Activated naive CD4-positive, alpha-beta T cell treated with anti-CD3 and anti-CD28 coated beads, Interleukin-2, amount 50 U/mL, for 24 hours (primary cell): ENCODE results near the gene PRPF39.
"Not testable (repeated sequence)": the region's sequence is repeated elsewhere in the genome, so short reads cannot be mapped to it uniquely, and the experiment has no call there.

Experiments
- H3K27ac Mint-ChIP-seq: one replicate; pipeline ENCODE4 v1.8.0; 2021; ENCODE audit warnings: mild to moderate bottlenecking, mixed read lengths
- H3K27me3 Mint-ChIP-seq: one replicate; pipeline ENCODE4 v1.8.0; 2021; ENCODE audit warnings: mixed read lengths
- H3K36me3 Mint-ChIP-seq: one replicate; pipeline ENCODE4 v1.8.0; 2021; ENCODE audit warnings: mixed read lengths
- H3K4me1 Mint-ChIP-seq: one replicate; pipeline ENCODE4 v1.8.0; 2021; ENCODE audit warnings: mixed read lengths
- H3K4me3 Mint-ChIP-seq: one replicate; pipeline ENCODE4 v1.8.0; 2021; ENCODE audit warnings: mild to moderate bottlenecking, mixed read lengths
- H3K9me3 Mint-ChIP-seq: one replicate; pipeline ENCODE4 v1.8.0; 2021; ENCODE audit warnings: mixed read lengths

Gene PRPF39

DNA sequence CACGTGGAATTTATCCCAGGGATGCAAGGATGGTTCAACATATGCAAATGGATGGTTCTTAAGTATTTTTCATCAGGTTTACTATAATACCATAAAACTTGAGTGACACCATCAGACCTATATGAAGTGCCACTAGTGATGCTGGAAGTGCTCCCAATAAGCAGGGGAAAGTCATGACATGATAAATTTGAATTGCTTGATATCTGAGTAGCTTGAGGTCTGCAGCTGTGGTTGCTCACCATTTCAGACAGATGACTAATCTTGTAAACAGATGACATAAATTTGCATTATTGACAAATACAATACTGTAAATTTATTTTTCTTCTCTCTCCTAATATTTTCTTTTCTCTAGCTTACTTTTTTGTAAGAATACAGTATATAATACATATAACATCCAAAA, 13.7 kb upstream of the PRPF39 start:
- Mint-ChIP-seq H3K36me3 (peaks cover 2% of the 10 kb centered on the region), H3K4me1 (no peaks in the 10 kb centered on the region), H3K9me3 (no peaks in the 10 kb centered on the region), H3K4me3 (no peak overlapping the region), H3K27me3 (no peaks in the 10 kb centered on the region), H3K27ac (no peak overlapping the region)

DNA sequence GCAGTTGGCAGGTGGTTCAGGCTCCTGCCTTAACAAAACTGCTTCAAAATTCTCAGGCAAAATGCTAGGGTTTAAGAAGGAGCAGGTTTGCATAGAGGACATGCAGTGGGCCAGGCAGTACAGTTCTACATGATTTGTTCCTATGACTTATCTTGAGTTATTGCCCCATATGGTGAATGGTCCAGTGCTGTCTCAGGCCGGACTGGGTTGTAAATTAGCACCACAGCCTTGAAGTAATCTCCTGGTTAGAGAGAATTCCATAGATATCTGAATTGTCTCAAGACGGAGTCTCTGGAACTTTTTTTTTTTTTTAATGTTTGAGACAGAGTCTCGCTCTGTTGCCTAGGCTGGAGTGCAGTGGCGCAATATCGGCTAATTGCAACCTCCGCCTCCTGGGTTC, 11.8 kb upstream of the PRPF39 start:
- Mint-ChIP-seq H3K4me1 (no peaks in the 10 kb centered on the region), H3K36me3 (no peaks in the 10 kb centered on the region), H3K27ac (peak overlapping the region; percentile 27), H3K4me3 (no peak overlapping the region), H3K27me3 (no peaks in the 10 kb centered on the region), H3K9me3 (no peaks in the 10 kb centered on the region)

DNA sequence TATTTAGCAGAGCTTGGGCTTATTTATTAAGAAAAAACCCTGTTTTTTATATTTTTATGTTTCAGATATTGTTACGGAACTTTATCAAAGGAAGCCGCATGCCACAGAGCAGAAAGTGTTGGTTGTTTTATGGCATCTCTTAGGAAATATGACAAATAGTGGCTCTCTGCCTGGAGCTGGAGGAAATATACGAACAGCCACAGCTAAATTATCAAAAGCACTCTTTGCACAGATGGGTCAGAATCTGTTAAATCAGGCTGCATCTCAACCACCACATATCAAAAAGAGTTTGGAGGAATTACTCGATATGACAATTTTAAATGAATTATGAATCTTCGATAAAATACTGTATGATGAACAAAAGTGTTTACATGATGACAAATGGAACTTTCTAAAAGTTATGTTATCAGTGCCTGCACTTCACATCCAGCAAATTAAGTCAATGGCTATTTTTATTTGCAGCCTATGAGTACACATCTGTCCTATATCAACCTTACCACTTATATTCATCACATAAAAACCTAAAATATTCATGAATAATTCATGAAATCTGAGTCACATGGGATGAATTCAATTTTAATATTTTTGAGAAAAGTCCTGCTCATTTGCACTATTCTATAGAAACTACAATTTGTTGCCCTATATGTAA, 10.6 kb upstream of the PRPF39 start:
- no peaks in the 10 kb centered on the region for H3K36me3 Mint-ChIP-seq
- H3K4me1 Mint-ChIP-seq: no peaks in the 10 kb centered on the region
- no peak overlapping the region for H3K27ac Mint-ChIP-seq
- H3K9me3 Mint-ChIP-seq: no peaks in the 10 kb centered on the region
- no peak overlapping the region for H3K4me3 Mint-ChIP-seq
- no peaks in the 10 kb centered on the region for H3K27me3 Mint-ChIP-seq

DNA sequence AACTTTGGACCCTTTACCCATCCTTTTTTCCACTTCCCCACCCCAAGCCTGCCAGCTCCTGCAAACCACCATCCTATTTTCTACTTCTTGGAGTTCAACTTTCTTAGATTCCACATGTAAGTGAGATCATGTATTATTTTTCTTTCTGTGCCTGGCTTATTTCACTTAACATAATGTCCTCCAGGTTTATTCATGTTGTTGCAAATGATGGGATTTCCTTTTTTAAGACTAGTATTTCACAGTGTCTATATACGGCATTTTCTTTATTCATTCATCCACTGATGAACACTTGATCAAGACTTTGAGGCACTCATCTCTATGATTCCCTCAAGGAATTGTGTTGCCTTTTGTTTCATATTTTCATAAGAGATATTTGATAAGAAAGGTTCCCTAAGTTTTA, 5.6 kb upstream of the PRPF39 start:
- no peak overlapping the region for H3K4me3 Mint-ChIP-seq
- no peaks in the 10 kb centered on the region for H3K9me3 Mint-ChIP-seq
- H3K27ac Mint-ChIP-seq: no peak overlapping the region
- peaks cover 9% of the 10 kb centered on the region for H3K4me1 Mint-ChIP-seq
- no peaks in the 10 kb centered on the region for H3K36me3 Mint-ChIP-seq
- H3K27me3 Mint-ChIP-seq: no peaks in the 10 kb centered on the region

DNA sequence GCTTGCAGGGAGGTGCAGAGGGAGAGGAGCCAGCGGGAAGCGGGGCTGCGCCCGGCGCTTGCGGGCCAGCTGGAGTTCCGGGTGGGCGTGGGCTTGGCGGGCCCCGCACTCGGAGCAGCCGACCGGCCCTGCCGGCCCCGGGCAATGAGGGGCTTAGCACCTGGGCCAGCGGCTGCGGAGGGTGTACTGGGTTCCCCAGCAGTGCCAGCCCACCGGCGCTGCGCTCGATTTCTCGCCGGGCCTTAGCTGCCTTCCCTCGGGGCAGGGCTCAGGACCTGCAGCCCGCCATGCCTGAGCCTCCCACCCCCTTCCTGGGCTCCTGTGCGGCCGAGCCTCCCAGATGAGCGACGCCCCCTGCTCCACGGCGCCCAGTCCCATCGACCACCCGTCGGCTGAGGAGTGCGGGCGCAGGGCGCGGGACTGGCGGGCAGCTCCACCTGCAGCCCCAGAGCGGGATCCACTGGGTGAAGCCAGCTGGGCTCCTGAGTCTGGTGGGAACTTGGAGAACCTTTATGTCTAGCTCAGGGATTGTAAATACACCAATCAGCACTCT, 3.4 kb upstream of the PRPF39 start:
- H3K27ac Mint-ChIP-seq, H3K27me3 Mint-ChIP-seq, H3K36me3 Mint-ChIP-seq, H3K4me3 Mint-ChIP-seq, H3K9me3 Mint-ChIP-seq: not testable (repeated sequence)
- H3K4me1 Mint-ChIP-seq: peaks cover 19% of the 10 kb centered on the region

DNA sequence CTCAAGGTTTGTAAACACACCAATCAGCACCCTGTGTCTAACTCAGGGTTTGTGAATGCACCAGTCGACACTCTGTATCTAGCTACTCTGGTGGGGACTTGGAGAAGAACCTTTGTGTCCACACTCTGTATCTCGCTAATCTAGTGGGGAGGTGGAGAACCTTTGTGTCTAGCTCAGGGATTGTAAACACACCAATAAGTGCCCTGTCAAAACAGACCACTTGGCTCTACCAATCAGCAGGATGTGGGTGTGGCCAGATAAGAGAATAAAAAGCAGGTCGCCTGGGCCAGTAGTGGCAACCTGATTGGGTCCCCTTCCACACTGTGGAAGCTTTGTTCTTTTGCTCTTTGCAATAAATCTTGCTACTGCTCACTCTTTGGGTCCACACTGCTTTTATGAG, 2.8 kb upstream of the PRPF39 start:
- not testable (repeated sequence) for H3K4me3 Mint-ChIP-seq, H3K9me3 Mint-ChIP-seq, H3K27ac Mint-ChIP-seq, H3K27me3 Mint-ChIP-seq, H3K36me3 Mint-ChIP-seq
- peaks cover 25% of the 10 kb centered on the region for H3K4me1 Mint-ChIP-seq

DNA sequence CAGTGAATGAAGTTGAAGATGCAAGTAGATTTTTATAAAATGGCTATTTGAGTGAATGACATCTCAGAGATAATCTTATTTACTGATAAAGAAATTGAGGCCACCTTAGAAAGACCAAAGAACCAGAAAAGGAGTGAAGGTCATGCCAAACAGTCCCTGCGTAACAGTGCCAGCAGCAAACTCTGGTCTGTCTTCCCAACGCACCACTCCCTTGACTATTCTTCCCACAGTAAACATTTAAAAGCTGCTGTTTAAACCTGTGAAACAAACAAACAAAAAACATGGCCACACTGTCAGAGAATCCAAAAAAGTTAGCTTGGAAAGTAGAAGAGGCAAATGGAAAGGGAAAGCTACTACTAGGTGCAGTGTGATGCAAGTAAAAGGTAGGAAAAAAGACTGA, 1.5 kb upstream of the PRPF39 start:
- H3K36me3 Mint-ChIP-seq: peaks cover 9% of the 10 kb centered on the region
- H3K27ac Mint-ChIP-seq: no peak overlapping the region
- H3K27me3 Mint-ChIP-seq: no peaks in the 10 kb centered on the region
- H3K4me3 Mint-ChIP-seq: peak overlapping the region; percentile 65
- H3K4me1 Mint-ChIP-seq: peaks cover 38% of the 10 kb centered on the region
- no peaks in the 10 kb centered on the region for H3K9me3 Mint-ChIP-seq

DNA sequence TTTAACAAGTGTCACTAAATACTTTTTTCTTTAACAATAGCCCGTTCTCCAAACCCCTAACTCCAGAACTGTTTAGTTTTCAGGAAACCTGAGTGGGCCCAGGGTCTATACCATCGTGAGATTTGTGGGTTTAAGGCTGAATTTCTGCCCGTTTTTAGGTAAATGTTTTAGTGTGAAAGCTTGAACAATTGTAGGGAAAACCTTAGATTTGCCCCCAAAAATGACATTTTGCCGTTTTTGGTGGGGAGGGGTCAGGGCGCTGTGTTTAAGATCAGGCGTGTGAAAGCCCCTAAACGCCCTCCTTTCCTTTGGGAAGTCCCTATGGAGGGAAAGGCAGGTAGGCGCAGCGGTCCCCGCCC, 320 bp upstream of the PRPF39 start:
- Mint-ChIP-seq H3K27me3 (no peaks in the 10 kb centered on the region), H3K36me3 (peaks cover 9% of the 10 kb centered on the region), H3K9me3 (no peaks in the 10 kb centered on the region), H3K4me3 (peak overlapping the region; percentile 73), H3K4me1 (peaks cover 48% of the 10 kb centered on the region), H3K27ac (peak overlapping the region; percentile 73)

DNA sequence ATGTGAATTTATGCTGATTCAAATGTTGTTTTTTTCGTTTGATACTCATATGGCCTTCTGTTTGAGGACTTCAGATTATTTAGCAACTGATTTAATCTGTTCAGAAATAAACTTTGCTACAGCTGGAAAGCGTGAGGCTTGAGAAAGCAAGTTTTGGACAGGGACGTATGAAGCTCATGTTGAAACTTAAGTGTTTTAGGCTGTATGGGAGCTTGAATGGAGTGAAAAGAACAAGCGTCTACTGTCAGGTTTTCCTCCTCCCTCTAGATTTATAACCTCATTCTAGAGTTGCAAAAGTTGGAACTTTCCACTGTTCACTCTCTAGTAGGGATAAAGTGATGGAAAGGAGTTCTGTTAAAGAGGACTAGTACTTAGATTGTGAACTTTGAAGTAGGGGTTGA, 1.0 kb downstream of the PRPF39 start:
- H3K4me3 Mint-ChIP-seq: peak overlapping the region; percentile 98
- H3K27ac Mint-ChIP-seq: peak overlapping the region; percentile 96
- H3K27me3 Mint-ChIP-seq: no peaks in the 10 kb centered on the region
- peaks cover 9% of the 10 kb centered on the region for H3K36me3 Mint-ChIP-seq
- H3K9me3 Mint-ChIP-seq: no peaks in the 10 kb centered on the region
- H3K4me1 Mint-ChIP-seq: peaks cover 61% of the 10 kb centered on the region

DNA sequence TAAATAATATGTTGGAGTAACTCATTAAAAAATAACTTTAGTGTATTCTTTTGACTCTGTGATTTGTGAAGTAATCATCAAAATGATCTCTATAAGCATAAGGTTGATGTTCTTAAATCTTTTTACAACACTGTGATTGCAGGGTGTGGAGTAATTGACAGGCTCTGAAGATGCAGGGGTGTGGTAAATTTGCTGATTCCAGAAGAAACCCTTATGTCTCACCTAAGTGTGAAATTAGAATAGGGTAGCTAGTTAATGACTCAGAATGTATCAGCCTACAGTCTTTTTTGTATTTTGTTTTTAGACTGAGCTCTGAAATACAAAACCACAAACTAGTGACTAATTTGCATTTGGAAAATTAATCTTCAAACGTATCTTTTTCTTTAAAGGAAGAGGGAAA, 5.9 kb downstream of the PRPF39 start:
- Mint-ChIP-seq H3K4me3 (peak overlapping the region; percentile 75), H3K4me1 (peaks cover 80% of the 10 kb centered on the region), H3K9me3 (no peaks in the 10 kb centered on the region), H3K27ac (peak overlapping the region; percentile 91), H3K36me3 (peaks cover 16% of the 10 kb centered on the region), H3K27me3 (no peaks in the 10 kb centered on the region)

DNA sequence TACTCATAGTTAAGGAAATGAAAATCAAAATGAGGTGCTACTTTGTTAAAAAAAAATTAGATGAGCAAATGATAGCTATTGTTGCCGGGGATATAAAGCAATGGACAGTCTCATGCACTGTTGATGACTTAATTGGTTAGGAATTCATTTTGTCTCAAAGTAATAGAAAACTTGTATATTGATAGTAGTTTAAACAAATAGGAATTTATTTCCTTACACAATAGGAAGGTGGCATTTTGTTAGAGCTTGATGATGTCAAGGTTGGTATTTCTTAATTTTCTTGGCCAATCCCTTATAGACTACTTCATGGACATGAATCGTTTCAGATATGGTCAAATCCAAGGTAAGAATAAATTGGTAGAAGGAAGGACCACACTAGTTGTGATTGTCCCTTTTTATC, 7.8 kb downstream of the PRPF39 start:
- peaks cover 74% of the 10 kb centered on the region for H3K4me1 Mint-ChIP-seq
- peak overlapping the region; percentile 91 for H3K27ac Mint-ChIP-seq
- peaks cover 19% of the 10 kb centered on the region for H3K36me3 Mint-ChIP-seq

DNA sequence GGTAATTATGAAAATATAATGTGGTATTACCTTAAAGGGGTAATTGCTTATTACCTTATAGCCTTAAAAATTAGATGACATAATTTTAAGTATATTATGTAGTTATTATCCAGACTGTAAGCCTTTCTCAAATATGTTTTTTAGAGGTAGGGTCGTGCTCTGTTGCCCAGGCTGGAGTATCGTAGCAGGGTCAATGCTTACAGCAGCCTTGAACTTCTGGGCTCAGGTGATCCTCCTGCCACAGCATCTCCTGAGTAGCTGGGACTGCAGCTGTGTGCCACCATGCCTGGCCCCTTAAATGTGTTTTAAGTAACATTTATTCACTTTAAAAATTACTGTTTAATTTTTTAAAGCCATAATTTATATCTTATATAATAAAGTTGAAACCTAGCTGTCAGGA, 10.4 kb downstream of the PRPF39 start:
- peaks cover 57% of the 10 kb centered on the region for H3K4me1 Mint-ChIP-seq
- no peak overlapping the region for H3K27ac Mint-ChIP-seq
- no peak overlapping the region for H3K4me3 Mint-ChIP-seq
- no peaks in the 10 kb centered on the region for H3K27me3 Mint-ChIP-seq
- peaks cover 32% of the 10 kb centered on the region for H3K36me3 Mint-ChIP-seq
- no peaks in the 10 kb centered on the region for H3K9me3 Mint-ChIP-seq

More for the DNA sequence above, 7.8 kb downstream of the PRPF39 start:
- no peaks in the 10 kb centered on the region for H3K9me3 Mint-ChIP-seq
- no peaks in the 10 kb centered on the region for H3K27me3 Mint-ChIP-seq
- H3K4me3 Mint-ChIP-seq: peak overlapping the region; percentile 30

DNA sequence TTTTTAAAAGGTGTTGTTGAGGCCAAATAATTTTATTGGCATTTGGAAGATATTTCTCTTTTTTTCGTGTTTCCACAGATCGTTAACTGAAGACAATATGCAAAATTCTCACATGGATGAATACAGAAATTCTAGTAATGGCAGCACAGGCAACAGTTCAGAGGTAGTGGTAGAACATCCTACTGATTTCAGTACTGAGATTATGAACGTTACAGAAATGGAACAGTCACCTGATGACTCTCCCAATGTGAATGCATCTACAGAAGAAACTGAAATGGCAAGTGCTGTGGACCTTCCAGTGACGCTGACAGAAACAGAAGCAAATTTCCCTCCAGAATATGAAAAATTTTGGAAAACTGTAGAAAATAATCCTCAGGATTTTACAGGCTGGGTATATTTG, 11.2 kb downstream of the PRPF39 start:
- Mint-ChIP-seq H3K9me3 (no peaks in the 10 kb centered on the region), H3K36me3 (peaks cover 35% of the 10 kb centered on the region)

DNA sequence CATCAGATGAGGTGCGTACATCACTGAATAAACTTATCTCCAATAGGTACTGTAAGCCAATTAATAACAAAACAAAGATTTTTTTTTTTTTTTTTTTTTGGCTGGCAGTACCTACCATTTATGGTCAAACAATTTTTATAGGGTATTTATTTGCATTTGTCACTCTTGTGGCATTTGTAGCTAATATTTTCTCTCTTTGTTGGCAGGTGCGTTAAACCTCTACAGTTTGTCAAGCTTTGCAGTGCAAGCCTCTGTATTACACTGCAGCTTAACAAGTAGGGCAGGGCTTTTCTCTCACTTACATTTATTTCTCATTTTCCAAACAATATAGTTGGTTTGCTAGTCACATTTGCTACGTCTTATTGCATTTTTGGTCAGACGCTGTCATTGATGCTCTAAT, 12.3 kb downstream of the PRPF39 start:
- Mint-ChIP-seq H3K4me1 (peaks cover 38% of the 10 kb centered on the region), H3K36me3 (peaks cover 42% of the 10 kb centered on the region), H3K27ac (no peak overlapping the region), H3K4me3 (no peak overlapping the region), H3K27me3 (no peaks in the 10 kb centered on the region), H3K9me3 (no peaks in the 10 kb centered on the region)

More for the DNA sequence above, 11.2 kb downstream of the PRPF39 start:
- Mint-ChIP-seq H3K4me3 (no peak overlapping the region), H3K27ac (no peak overlapping the region), H3K4me1 (peaks cover 49% of the 10 kb centered on the region), H3K27me3 (no peaks in the 10 kb centered on the region)

DNA sequence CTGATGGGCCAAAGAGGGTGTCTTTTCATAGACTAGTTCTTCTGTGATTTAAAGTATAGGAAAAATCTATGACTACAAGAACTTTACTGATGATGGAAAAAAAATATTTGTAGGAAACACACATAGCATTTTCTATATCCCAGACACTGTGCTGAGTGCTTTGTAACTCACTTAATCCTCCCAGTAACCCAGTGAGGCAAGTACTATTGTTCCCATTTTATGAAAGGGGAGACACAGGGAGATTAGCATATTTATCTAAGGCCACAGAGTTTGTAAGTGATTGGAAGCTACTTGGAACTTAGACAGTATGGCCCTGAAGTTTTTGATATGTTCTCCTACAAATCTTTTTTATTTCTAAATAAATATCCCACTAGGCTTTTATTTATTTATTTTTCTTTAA, 19.9 kb downstream of the PRPF39 start:
- no peak overlapping the region for H3K27ac Mint-ChIP-seq
- no peaks in the 10 kb centered on the region for H3K9me3 Mint-ChIP-seq
- H3K27me3 Mint-ChIP-seq: no peaks in the 10 kb centered on the region
- no peak overlapping the region for H3K4me3 Mint-ChIP-seq
- H3K36me3 Mint-ChIP-seq: peaks cover 22% of the 10 kb centered on the region
- H3K4me1 Mint-ChIP-seq: peaks cover 8% of the 10 kb centered on the region

DNA sequence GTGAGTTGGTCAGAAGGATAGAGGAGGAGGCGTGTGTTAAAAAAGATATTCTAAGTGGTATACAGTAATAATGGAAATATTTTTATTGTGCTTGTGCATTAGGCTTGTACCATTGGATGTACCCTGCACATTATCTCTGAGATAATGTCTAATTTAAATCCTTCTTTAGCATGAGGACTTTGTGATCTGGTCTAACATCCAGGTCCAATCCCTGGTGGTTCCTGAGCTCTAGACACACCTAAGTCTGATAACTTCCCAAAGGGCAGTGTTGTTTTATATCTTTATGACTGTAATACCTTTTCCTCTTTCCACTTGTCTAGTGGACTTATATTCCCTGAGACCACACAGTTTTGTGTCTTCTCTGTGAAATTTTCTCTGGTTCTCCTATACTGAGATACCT, 20.6 kb downstream of the PRPF39 start:
- Mint-ChIP-seq H3K4me1 (peaks cover 10% of the 10 kb centered on the region), H3K27ac (peak overlapping the region; percentile 73), H3K9me3 (no peaks in the 10 kb centered on the region), H3K27me3 (no peaks in the 10 kb centered on the region), H3K36me3 (peaks cover 20% of the 10 kb centered on the region), H3K4me3 (no peak overlapping the region)
